ENCODE measurements around the gene RAB11FIP4. TPM values are rescaled to one million over a fixed set of nuclear protein-coding genes. Genes with fewer than 3 reads are reported as not detected.
"Not testable (repeated sequence)": the region's sequence is repeated elsewhere in the genome, so short reads cannot be mapped to it uniquely, and the experiment has no call there.

RAB11FIP4 gene
- 48.8 and 50.4 TPM in 2 replicates for total RNA-seq (2014; rRNA removed; shearing (Covaris generic))
- 27.3 and 44.3 TPM in 2 replicates for polyA plus RNA-seq (2015; cell fraction: cytosol; rRNA removed)
- 23.9 and 34.0 TPM in 2 replicates for polyA plus RNA-seq (2015; cell fraction: nucleus; rRNA removed)

- in situ Hi-C loops (cut with HindIII; ENCODE audit: low pct_unique_long_range_greater_than_20kb, low sequenced_read_pairs), result no loop called here
- peak; percentile 55 for DNase-seq (ENCODE audit: low read depth, low spot score)
Measured at GRCh38 chr17:31391496-31391949, at the start of gene RAB11FIP4. TSS of gene RAB11FIP4 (plus strand) at chr17:31391675. CDS start at chr17:31391853, 178 bp downstream.

- in situ Hi-C loops (cut with HindIII; ENCODE audit: low pct_unique_long_range_greater_than_20kb, low sequenced_read_pairs), result not testable (repeated sequence)
Measured at GRCh38 chr17:31345191-31345747, 46.2 kb upstream of the RAB11FIP4 start.

GRCh38 chr17:31349454-31349853 lies 42.0 kb upstream of the RAB11FIP4 start:
- in situ Hi-C loops (cut with HindIII; ENCODE audit: low pct_unique_long_range_greater_than_20kb, low sequenced_read_pairs), result no loop called here
- DNase-seq (ENCODE audit: low read depth, low spot score), result no peak

More at GRCh38 chr17:31345191-31345747, 46.2 kb upstream of the RAB11FIP4 start:
- DNase-seq (ENCODE audit: low read depth, low spot score), result not testable (repeated sequence)

DNA sequence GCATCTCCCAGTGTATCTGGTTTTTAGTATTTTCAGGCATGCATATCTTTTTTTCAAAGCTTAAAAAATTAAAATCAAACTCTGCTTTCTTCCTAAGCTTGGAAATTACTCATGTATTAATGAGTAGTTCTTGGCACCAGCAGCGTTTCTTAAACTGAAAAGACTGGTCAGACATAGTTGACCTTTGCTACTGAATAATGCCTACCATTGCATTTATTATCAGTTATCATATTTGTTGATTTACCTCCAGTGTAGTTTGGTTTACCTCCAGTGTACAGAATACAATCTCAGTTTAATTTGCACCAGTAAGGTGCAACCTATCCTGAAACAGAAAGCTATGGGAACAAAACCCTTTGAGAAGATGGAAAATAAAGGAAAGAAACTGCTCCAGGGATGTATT lies 35.5 kb upstream of the RAB11FIP4 start:
- DNase-seq (ENCODE audit: low read depth, low spot score), result no peak
- in situ Hi-C loops (cut with HindIII; ENCODE audit: low pct_unique_long_range_greater_than_20kb, low sequenced_read_pairs), result no loop called here

DNA sequence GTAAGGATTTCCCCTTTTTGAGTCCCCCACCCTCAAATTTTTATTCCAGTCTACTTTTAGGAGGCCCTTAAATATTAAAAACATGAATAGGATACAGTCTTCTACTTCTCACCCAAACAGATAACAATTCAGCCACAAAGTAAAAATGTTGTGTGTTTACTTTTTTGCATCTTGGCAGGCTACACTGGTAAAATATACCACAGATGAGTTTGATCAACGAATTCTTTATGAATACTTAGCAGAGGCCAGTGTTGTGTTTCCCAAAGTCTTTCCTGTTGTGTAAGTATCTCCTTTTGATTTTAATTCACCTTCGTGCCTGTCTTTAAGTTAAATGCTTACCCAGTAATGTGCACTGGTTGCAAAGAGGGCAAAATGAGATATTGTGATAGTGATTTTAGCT lies 34.4 kb upstream of the RAB11FIP4 start:
- in situ Hi-C loops (cut with HindIII; ENCODE audit: low pct_unique_long_range_greater_than_20kb, low sequenced_read_pairs), result no loop called here
- no peak for DNase-seq (ENCODE audit: low read depth, low spot score)

DNA sequence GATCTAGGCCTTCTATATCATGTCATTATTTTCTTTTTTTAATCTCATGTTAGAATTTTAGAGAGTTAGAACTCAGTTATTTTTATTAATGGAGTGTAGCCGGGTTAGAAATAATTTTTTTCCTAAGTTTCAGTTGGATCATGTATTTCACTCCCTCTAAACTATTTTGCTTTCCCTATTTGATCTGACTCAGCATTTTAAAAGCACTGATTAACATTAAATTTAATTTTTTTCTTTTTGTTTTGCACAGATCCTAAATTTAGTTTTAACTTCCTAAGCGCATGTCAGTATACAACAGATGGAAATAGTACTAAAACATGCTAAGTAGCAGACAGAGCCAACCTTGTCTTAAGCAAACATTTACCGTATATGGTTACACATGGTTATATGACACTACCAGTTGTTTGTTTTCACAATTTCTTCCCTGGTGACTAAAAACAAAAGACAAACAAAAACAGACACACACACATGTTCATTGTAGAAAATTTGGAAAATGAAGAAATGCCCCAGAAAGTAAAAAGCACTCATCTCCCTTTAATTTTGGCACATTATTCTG lies 33.6 kb upstream of the RAB11FIP4 start:
- in situ Hi-C loops (cut with HindIII; ENCODE audit: low pct_unique_long_range_greater_than_20kb, low sequenced_read_pairs), result no loop called here
- DNase-seq (ENCODE audit: low read depth, low spot score), result no peak

GRCh38 chr17:31364012-31364411 lies 27.5 kb upstream of the RAB11FIP4 start:
- in situ Hi-C loops (cut with HindIII; ENCODE audit: low pct_unique_long_range_greater_than_20kb, low sequenced_read_pairs), result no loop called here
- DNase-seq (ENCODE audit: low read depth, low spot score), result no peak

DNA sequence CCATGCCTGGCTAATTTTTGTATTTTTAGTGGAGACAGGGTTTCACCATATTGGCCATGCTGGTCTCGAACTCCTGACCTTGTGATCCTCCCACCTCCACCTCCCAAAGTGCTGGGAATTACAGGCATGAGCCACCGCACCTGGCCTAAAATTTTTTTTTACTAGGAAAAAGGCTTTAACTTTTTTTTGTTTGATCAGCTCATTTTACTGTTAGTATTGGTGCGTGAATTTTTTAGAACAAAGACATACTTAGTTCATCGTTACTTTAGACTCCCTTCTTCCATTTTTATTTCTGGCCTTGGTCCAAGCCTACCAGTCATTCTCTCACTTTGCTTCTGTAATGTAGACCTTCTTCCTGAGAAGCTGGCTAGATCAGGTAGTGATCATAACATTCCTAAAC lies 25.4 kb upstream of the RAB11FIP4 start:
- no peak for DNase-seq (ENCODE audit: low read depth, low spot score)

DNA sequence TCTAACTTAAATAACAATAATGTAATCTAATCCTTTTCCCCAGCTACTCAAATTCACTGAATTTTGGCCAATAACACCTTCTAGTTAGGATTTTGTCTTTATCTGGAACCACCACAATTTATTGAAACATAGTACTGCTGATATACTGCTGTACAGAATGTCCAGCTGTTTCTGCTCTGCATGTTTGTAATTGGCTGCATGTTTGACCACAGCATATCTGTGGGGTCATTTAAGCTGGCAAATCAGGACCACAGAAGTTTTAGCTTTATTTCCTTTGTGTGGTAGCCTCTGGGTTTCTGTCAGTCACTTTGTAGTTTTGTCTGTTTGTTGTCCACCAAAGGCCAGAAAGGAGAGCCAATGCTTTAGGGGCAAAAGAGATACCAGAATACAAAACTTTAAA lies 22.2 kb upstream of the RAB11FIP4 start:
- DNase-seq (ENCODE audit: low read depth, low spot score), result no peak
- in situ Hi-C loops (cut with HindIII; ENCODE audit: low pct_unique_long_range_greater_than_20kb, low sequenced_read_pairs), result no loop called here

More for the DNA sequence above, 25.4 kb upstream of the RAB11FIP4 start:
- in situ Hi-C loops (cut with HindIII; ENCODE audit: low pct_unique_long_range_greater_than_20kb, low sequenced_read_pairs), result no loop called here

- peak; percentile 47 for DNase-seq (ENCODE audit: low read depth, low spot score)
- in situ Hi-C loops (cut with HindIII; ENCODE audit: low pct_unique_long_range_greater_than_20kb, low sequenced_read_pairs), result no loop called here
Measured at GRCh38 chr17:31371511-31372097, 19.9 kb upstream of the RAB11FIP4 start.

- peak; percentile 75 for DNase-seq (ENCODE audit: low read depth, low spot score)
- in situ Hi-C loops (cut with HindIII; ENCODE audit: low pct_unique_long_range_greater_than_20kb, low sequenced_read_pairs), result no loop called here
Measured at GRCh38 chr17:31373150-31374093, 18.1 kb upstream of the RAB11FIP4 start.

DNA sequence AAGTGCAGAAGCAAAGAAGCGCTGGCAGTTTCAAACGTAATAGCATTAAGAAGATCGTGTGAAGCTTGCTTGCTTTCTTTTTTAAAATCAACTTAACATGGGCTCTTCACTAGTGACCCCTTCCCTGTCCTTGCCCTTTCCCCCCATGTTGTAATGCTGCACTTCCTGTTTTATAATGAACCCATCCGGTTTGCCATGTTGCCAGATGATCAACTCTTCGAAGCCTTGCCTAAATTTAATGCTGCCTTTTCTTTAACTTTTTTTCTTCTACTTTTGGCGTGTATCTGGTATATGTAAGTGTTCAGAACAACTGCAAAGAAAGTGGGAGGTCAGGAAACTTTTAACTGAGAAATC lies 17.4 kb upstream of the RAB11FIP4 start:
- no peak for DNase-seq (ENCODE audit: low read depth, low spot score)
- in situ Hi-C loops (cut with HindIII; ENCODE audit: low pct_unique_long_range_greater_than_20kb, low sequenced_read_pairs), result no loop called here

DNA sequence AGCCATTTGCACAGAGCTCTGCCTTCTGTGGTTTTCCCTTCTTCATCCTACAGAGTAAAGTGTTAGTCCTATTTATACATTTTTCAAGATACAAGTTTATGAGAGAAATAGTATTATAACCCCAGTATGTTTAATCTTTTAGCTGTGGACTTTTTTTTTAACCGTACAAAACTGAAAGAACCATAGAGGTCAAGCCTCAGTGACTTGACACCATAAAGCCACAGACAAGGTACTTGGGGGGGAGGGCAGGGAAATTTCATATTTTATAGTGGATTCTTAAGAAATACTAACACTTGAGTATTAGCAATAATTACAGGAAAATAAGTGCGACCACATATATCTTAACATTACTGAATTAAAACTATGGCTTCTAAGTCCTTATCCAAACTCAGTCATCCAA lies 17.0 kb upstream of the RAB11FIP4 start:
- in situ Hi-C loops (cut with HindIII; ENCODE audit: low pct_unique_long_range_greater_than_20kb, low sequenced_read_pairs), result no loop called here
- no peak for DNase-seq (ENCODE audit: low read depth, low spot score)

DNA sequence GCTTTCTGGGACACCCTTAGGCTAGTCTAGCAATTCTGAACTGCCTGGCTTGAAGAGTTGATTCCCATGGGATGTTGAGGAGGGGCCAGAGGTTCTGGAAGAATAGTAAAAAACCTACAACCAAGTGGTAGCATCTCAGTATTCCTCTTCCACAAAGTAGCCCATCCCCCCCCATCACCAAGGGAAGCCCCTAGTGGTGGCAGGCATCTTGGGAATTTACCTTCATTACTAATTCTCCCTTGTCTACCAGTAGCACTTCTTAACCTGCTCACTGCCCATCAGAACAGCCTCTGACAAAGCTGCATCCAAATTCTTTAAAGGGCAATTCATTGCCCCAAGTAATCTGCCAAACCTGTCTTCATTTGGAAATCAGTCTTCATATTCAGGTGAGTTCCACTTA lies 12.8 kb upstream of the RAB11FIP4 start:
- in situ Hi-C loops (cut with HindIII; ENCODE audit: low pct_unique_long_range_greater_than_20kb, low sequenced_read_pairs), result no loop called here

GRCh38 chr17:31379597-31380205 lies 11.8 kb upstream of the RAB11FIP4 start:
- in situ Hi-C loops (cut with HindIII; ENCODE audit: low pct_unique_long_range_greater_than_20kb, low sequenced_read_pairs), result no loop called here
- DNase-seq (ENCODE audit: low read depth, low spot score), result peak; percentile 57

More for the DNA sequence above, 12.8 kb upstream of the RAB11FIP4 start:
- no peak for DNase-seq (ENCODE audit: low read depth, low spot score)

- in situ Hi-C loops (cut with HindIII; ENCODE audit: low pct_unique_long_range_greater_than_20kb, low sequenced_read_pairs), result no loop called here
- peak; percentile 36 for DNase-seq (ENCODE audit: low read depth, low spot score)
Measured at GRCh38 chr17:31381165-31381668, 10.3 kb upstream of the RAB11FIP4 start.

- in situ Hi-C loops (cut with HindIII; ENCODE audit: low pct_unique_long_range_greater_than_20kb, low sequenced_read_pairs); DNase-seq (ENCODE audit: low read depth, low spot score): not testable (repeated sequence)
Measured at GRCh38 chr17:31382668-31383275, 8.7 kb upstream of the RAB11FIP4 start.
